ENCODE results near the gene IRAK3.

Gene IRAK3

GRCh38 chr12:66154776-66155175, 34.2 kb upstream of the IRAK3 start:
- Histone ChIP-seq H3K27me3 (ENCODE audit: insufficient read depth, low read length, poor library complexity) (no peaks in the 10 kb centered on the region), H3K4me1 (ENCODE audit: insufficient read depth, low read length) (no peaks in the 10 kb centered on the region), H3K4me2 (ENCODE audit: insufficient read depth, low read length) (no peak overlapping the region), H3K4me3 (ENCODE audit: low read depth in 1 of 2, low read length in 2 of 2) (no peak overlapping the region), H3K9ac (ENCODE audit: low read depth, low read length) (no peak overlapping the region), H3K79me2 (ENCODE audit: insufficient read depth, low read length) (peaks cover 47% of the 10 kb centered on the region), H2AFZ (ENCODE audit: low read depth, low read length) (no peak overlapping the region), H3K27ac (ENCODE audit: low read length) (no peak overlapping the region), H4K20me1 (ENCODE audit: insufficient read depth, low read length) (peaks cover 13% of the 10 kb centered on the region; the same call in 1 of the 2 replicates), H3K9me3 (ENCODE audit: insufficient read depth, low read length, severe bottlenecking) (no peaks in the 10 kb centered on the region), H3K36me3 (ENCODE audit: insufficient read depth, low read length) (peaks cover 36% of the 10 kb centered on the region)
- no peak for DNase-seq
- no peak for ATAC-seq (ENCODE audit: insufficient read depth, low read depth)
- TF ChIP-seq CTCF (IDR thresholded peaks at IDR 0.05; ENCODE audit: borderline replicate concordance, extremely low read depth, low read length, poor library complexity, severe bottlenecking) (no peak), EZH2 (IDR thresholded peaks at IDR 0.05; ENCODE audit: borderline replicate concordance, low read depth, low read length, severe bottlenecking) (no peak)

GRCh38 chr12:66156654-66157053, 32.4 kb upstream of the IRAK3 start:
- ATAC-seq (ENCODE audit: insufficient read depth, low read depth) (no peak), DNase-seq (no peak)
- TF ChIP-seq CTCF (IDR thresholded peaks at IDR 0.05; ENCODE audit: borderline replicate concordance, extremely low read depth, low read length, poor library complexity, severe bottlenecking): no peak
- TF ChIP-seq EZH2 (IDR thresholded peaks at IDR 0.05; ENCODE audit: borderline replicate concordance, low read depth, low read length, severe bottlenecking): no peak

GRCh38 chr12:66159123-66159522, 29.9 kb upstream of the IRAK3 start:
- H4K20me1 ChIP-seq (ENCODE audit: insufficient read depth, low read length): peaks cover 16% of the 10 kb centered on the region; the same call in 1 of the 2 replicates
- no peak overlapping the region for H3K4me2 ChIP-seq (ENCODE audit: insufficient read depth, low read length)
- no peak for DNase-seq
- no peak overlapping the region for H3K4me3 ChIP-seq (ENCODE audit: low read depth in 1 of 2, low read length in 2 of 2)
- no peaks in the 10 kb centered on the region for H3K9me3 ChIP-seq (ENCODE audit: insufficient read depth, low read length, severe bottlenecking)
- no peak for ATAC-seq (ENCODE audit: insufficient read depth, low read depth)
- TF ChIP-seq EZH2 (IDR thresholded peaks at IDR 0.05; ENCODE audit: borderline replicate concordance, low read depth, low read length, severe bottlenecking) (no peak), CTCF (IDR thresholded peaks at IDR 0.05; ENCODE audit: borderline replicate concordance, extremely low read depth, low read length, poor library complexity, severe bottlenecking) (no peak)
- no peak overlapping the region for H2AFZ ChIP-seq (ENCODE audit: low read depth, low read length)
- peaks cover 30% of the 10 kb centered on the region for H3K36me3 ChIP-seq (ENCODE audit: insufficient read depth, low read length)
- H3K27me3 ChIP-seq (ENCODE audit: insufficient read depth, low read length, poor library complexity): no peaks in the 10 kb centered on the region
- no peak overlapping the region for H3K27ac ChIP-seq (ENCODE audit: low read length)
- no peaks in the 10 kb centered on the region for H3K4me1 ChIP-seq (ENCODE audit: insufficient read depth, low read length)
- H3K9ac ChIP-seq (ENCODE audit: low read depth, low read length): no peak overlapping the region
- H3K79me2 ChIP-seq (ENCODE audit: insufficient read depth, low read length): peaks cover 86% of the 10 kb centered on the region

More at GRCh38 chr12:66156654-66157053, 32.4 kb upstream of the IRAK3 start:
- no peak overlapping the region for H3K4me2 ChIP-seq (ENCODE audit: insufficient read depth, low read length)
- no peak overlapping the region for H3K4me3 ChIP-seq (ENCODE audit: low read depth in 1 of 2, low read length in 2 of 2)
- H3K27ac ChIP-seq (ENCODE audit: low read length): no peak overlapping the region
- no peak overlapping the region for H3K9ac ChIP-seq (ENCODE audit: low read depth, low read length)
- no peak overlapping the region for H2AFZ ChIP-seq (ENCODE audit: low read depth, low read length)
- peaks cover 61% of the 10 kb centered on the region for H3K79me2 ChIP-seq (ENCODE audit: insufficient read depth, low read length)
- H3K36me3 ChIP-seq (ENCODE audit: insufficient read depth, low read length): peaks cover 33% of the 10 kb centered on the region
- no peaks in the 10 kb centered on the region for H3K9me3 ChIP-seq (ENCODE audit: insufficient read depth, low read length, severe bottlenecking)
- H3K27me3 ChIP-seq (ENCODE audit: insufficient read depth, low read length, poor library complexity): no peaks in the 10 kb centered on the region
- no peaks in the 10 kb centered on the region for H3K4me1 ChIP-seq (ENCODE audit: insufficient read depth, low read length)
- peaks cover 16% of the 10 kb centered on the region; the same call in 1 of the 2 replicates for H4K20me1 ChIP-seq (ENCODE audit: insufficient read depth, low read length)

- ATAC-seq (ENCODE audit: insufficient read depth, low read depth): no peak
- H3K79me2 ChIP-seq (ENCODE audit: insufficient read depth, low read length): peaks cover 88% of the 10 kb centered on the region
- no peak overlapping the region for H3K4me2 ChIP-seq (ENCODE audit: insufficient read depth, low read length)
- no peak overlapping the region for H3K4me3 ChIP-seq (ENCODE audit: low read depth in 1 of 2, low read length in 2 of 2)
- no peak overlapping the region for H3K27ac ChIP-seq (ENCODE audit: low read length)
- DNase-seq: no peak
- H3K4me1 ChIP-seq (ENCODE audit: insufficient read depth, low read length): no peaks in the 10 kb centered on the region
- peaks cover 14% of the 10 kb centered on the region; the same call in 1 of the 2 replicates for H4K20me1 ChIP-seq (ENCODE audit: insufficient read depth, low read length)
- H3K27me3 ChIP-seq (ENCODE audit: insufficient read depth, low read length, poor library complexity): no peaks in the 10 kb centered on the region
- no peak overlapping the region for H3K9ac ChIP-seq (ENCODE audit: low read depth, low read length)
- H2AFZ ChIP-seq (ENCODE audit: low read depth, low read length): no peak overlapping the region
- peaks cover 5% of the 10 kb centered on the region for H3K9me3 ChIP-seq (ENCODE audit: insufficient read depth, low read length, severe bottlenecking)
- TF ChIP-seq CTCF (IDR thresholded peaks at IDR 0.05; ENCODE audit: borderline replicate concordance, extremely low read depth, low read length, poor library complexity, severe bottlenecking) (no peak), EZH2 (IDR thresholded peaks at IDR 0.05; ENCODE audit: borderline replicate concordance, low read depth, low read length, severe bottlenecking) (no peak)
- H3K36me3 ChIP-seq (ENCODE audit: insufficient read depth, low read length): peaks cover 35% of the 10 kb centered on the region
Observed at GRCh38 chr12:66160704-66161103, 28.3 kb upstream of the IRAK3 start.
